Chondrocyte (in vitro differentiated cells): Measurements from ENCODE around the gene PPP1R1A. TPM values are rescaled to one million over a fixed set of nuclear protein-coding genes. Genes with fewer than 3 reads are reported as not detected.

ENCODE experiments used
- DNase-seq: peaks from one replicate; pipeline ENCODE4 v3.0.0; 2021; ENCODE audit warnings: mixed read lengths, low spot score
- H3K27ac Mint-ChIP-seq: one replicate; pipeline ENCODE4 v1.8.0; 2021; ENCODE audit warnings: mild to moderate bottlenecking, moderate library complexity, mixed read lengths; ENCODE audit not compliant: unreplicated experiment
- H3K27me3 Mint-ChIP-seq: 2 replicates; pipeline ENCODE4 v1.8.0; 2021; ENCODE audit warnings: low read depth, mixed read lengths
- H3K36me3 Mint-ChIP-seq: 2 replicates; pipeline ENCODE4 v1.8.0; 2021; ENCODE audit warnings: low read depth, mixed read lengths
- H3K4me1 Mint-ChIP-seq: 2 replicates; pipeline ENCODE4 v1.8.0; 2021; ENCODE audit warnings: low read depth, mild to moderate bottlenecking, mixed read lengths
- H3K4me3 Mint-ChIP-seq: one replicate; pipeline ENCODE4 v1.8.0; 2021; ENCODE audit warnings: mild to moderate bottlenecking, moderate library complexity, mixed read lengths; ENCODE audit not compliant: unreplicated experiment
- H3K9me3 Mint-ChIP-seq: 2 replicates; pipeline ENCODE4 v1.8.0; 2021; ENCODE audit warnings: low read depth, mixed read lengths
- total RNA-seq: library from RNA; stranded (reverse); gene quantifications from 3 replicates; pipeline ENCODE4 v1.2.1, GENCODE V29; 2021
- TF ChIP-seq, protein P1 (sequence below): fragments of 200-600 bp; sonication (generic); IDR thresholded peaks from 2 replicates; pipeline ENCODE4 v1.5.0; 2021; ENCODE audit warnings: antibody characterized with exemption, mild to moderate bottlenecking, moderate library complexity

The PPP1R1A gene
- total RNA-seq, 1 donor from 2014 or later: not detected

DNA sequence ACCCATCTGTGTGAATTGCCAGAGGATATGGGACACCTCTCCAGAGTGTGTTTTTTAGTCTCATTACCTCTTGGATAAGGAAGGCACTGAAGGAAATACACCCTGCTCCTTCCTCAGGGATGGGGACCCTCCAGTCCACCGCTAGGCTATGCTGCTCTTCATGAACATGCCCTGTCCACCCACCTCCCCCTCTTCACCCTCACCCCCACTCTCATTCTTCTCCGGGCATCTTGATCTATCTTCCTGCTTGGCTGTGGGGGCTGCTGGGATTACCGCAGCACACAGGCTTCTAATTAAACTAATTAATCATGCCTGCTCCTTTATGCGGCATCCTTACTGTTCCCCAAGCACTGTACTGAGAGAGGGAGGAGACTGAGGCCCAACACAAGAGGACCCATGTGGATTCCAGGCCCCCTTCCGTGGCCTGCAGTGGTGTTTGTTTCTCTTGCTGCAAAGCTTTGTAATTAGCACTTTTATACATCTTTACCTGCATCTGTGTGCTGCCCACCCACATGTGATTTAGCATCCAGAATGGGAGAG, 46.6 kb downstream of the PPP1R1A start:
- no peak for DNase-seq
- Mint-ChIP-seq H3K9me3 (no peaks in the 10 kb centered on the region), H3K4me3 (no peak overlapping the region), H3K36me3 (no peaks in the 10 kb centered on the region), H3K4me1 (no peaks in the 10 kb centered on the region), H3K27ac (no peak overlapping the region), H3K27me3 (peaks cover 66% of the 10 kb centered on the region)
- TF ChIP-seq, protein P1, sequence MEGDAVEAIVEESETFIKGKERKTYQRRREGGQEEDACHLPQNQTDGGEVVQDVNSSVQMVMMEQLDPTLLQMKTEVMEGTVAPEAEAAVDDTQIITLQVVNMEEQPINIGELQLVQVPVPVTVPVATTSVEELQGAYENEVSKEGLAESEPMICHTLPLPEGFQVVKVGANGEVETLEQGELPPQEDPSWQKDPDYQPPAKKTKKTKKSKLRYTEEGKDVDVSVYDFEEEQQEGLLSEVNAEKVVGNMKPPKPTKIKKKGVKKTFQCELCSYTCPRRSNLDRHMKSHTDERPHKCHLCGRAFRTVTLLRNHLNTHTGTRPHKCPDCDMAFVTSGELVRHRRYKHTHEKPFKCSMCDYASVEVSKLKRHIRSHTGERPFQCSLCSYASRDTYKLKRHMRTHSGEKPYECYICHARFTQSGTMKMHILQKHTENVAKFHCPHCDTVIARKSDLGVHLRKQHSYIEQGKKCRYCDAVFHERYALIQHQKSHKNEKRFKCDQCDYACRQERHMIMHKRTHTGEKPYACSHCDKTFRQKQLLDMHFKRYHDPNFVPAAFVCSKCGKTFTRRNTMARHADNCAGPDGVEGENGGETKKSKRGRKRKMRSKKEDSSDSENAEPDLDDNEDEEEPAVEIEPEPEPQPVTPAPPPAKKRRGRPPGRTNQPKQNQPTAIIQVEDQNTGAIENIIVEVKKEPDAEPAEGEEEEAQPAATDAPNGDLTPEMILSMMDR: no peak

DNA sequence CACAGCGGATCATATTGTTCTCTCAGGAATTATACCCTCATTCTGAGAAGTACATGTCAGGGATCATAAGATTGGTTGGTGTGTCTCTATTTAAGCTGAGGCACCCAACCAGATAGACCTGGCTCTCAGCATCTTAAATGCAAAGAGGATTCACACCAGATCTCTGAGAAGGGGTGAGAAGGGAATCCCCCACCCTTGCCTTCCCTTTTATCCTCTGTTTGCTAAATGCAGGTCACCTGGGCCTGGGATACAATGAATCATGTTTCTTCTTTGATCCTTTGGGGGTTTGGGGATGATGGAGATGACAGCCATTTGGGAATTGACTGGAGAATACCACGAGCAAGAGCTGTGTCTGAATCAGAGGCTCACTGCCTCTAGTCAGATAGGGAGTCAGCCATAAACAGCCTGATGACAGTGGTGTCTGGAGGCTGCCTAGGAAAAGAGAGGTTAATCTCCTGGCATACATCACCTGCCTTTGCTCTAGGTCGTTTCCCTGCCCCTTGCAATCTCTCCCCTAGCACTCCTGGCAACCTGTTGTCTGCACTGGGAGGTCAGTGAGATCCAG, 50.2 kb downstream of the PPP1R1A start:
- no peak for DNase-seq
- Mint-ChIP-seq H3K27ac (no peak overlapping the region), H3K36me3 (no peaks in the 10 kb centered on the region), H3K4me3 (no peak overlapping the region), H3K27me3 (peaks cover 61% of the 10 kb centered on the region), H3K9me3 (no peaks in the 10 kb centered on the region), H3K4me1 (no peaks in the 10 kb centered on the region)
- TF ChIP-seq, protein P1: no peak

DNA sequence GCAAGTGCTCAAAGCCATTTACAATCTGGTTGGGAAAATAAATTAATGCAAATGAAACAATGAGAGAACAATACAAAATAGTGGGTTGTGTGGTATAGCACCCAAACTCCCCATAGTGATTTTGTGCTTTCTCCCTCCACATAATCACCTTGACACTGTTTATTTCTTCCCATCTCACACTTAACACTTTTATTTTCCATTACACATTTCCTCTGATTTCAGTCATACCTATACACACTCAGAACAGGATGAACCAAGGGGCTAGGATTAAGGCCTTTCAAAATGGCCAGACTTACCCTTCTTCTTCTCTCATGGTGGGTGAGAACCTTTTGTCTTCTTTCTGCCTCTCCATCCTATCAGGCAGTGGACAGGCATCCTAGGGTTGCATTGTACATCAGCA, 53.0 kb downstream of the PPP1R1A start:
- no peak for DNase-seq
- Mint-ChIP-seq H3K27ac (no peak overlapping the region), H3K27me3 (peaks cover 63% of the 10 kb centered on the region), H3K4me3 (no peak overlapping the region), H3K9me3 (no peaks in the 10 kb centered on the region), H3K36me3 (no peaks in the 10 kb centered on the region), H3K4me1 (no peaks in the 10 kb centered on the region)
- TF ChIP-seq, protein P1: no peak

DNA sequence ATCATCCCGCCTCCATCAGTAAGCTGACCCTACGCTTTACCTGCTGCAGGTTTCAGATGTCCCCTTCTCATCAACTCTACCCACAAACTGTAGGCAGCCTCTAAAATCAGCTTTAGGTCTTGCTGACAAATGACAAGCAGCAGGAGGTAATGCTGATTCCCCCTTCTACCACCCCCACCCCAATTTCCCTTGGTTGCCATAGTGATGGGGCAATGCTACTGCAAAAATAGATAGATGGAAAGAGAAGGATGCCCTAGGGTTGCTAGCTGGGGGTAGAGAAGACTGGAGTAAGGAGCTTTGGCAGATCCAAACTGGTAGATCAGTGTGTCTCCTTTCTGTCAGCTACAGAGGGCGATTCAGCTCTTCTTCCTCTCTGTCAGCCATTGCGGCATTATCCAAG, 58.9 kb downstream of the PPP1R1A start:
- Mint-ChIP-seq H3K9me3 (no peaks in the 10 kb centered on the region), H3K4me3 (no peak overlapping the region), H3K36me3 (no peaks in the 10 kb centered on the region), H3K27me3 (peaks cover 76% of the 10 kb centered on the region), H3K4me1 (no peaks in the 10 kb centered on the region), H3K27ac (no peak overlapping the region)
- DNase-seq: no peak
- TF ChIP-seq, protein P1: no peak

Other genes starting within 250 kb of the PPP1R1A start
- gene GPR84, start 224.2 kb downstream of the PPP1R1A start, total RNA-seq: not detected in 3 replicates
- 5.5 to 6.8 TPM (median 6.4 TPM) in 3 replicates for gene ZNF385A, start 203.9 kb downstream of the PPP1R1A start, total RNA-seq
- gene ITGA5, start 169.4 kb downstream of the PPP1R1A start, total RNA-seq: 121 to 160 TPM (median 152 TPM) in 3 replicates
- not detected in 3 replicates for gene GTSF1, start 115.1 kb downstream of the PPP1R1A start, total RNA-seq
- gene NCKAP1L, start 90.9 kb downstream of the PPP1R1A start, total RNA-seq: not detected in 3 replicates
- 0.12 TPM in 1 of 3 replicates, not detected in the others for gene PDE1B, start 39.1 kb downstream of the PPP1R1A start, total RNA-seq
- not detected in 3 replicates for gene LACRT, start 46.2 kb upstream of the PPP1R1A start, total RNA-seq
- not detected in 3 replicates for gene DCD, start 59.7 kb upstream of the PPP1R1A start, total RNA-seq